ENCODE data around the gene CHI3L1.
"Not testable (repeated sequence)": the region's sequence is repeated elsewhere in the genome, so short reads cannot be mapped to it uniquely, and the experiment has no call there.

CHI3L1 gene

GRCh38 chr1:203186446-203187303, at the start of gene CHI3L1:
Gene CHI3L1, minus strand, starts transcription at chr1:203186704. Its CDS starts 81 bp downstream, at chr1:203186623.
- DNase-seq (ENCODE audit: low read depth in 2 of 3, low spot score in 1 of 3), result no peak

GRCh38 chr1:203234901-203235300, 48.4 kb upstream of the CHI3L1 start:
- DNase-seq (ENCODE audit: low read depth in 2 of 3, low spot score in 1 of 3), result not testable (repeated sequence)

GRCh38 chr1:203229471-203230135, 43.1 kb upstream of the CHI3L1 start, which contains the start of gene CHIT1:
Gene CHIT1, minus strand, starts transcription at chr1:203229673. Its CDS starts 37 bp downstream, at chr1:203229636.
- no peak for DNase-seq (ENCODE audit: low read depth in 2 of 3, low spot score in 1 of 3)

- DNase-seq (ENCODE audit: low read depth in 2 of 3, low spot score in 1 of 3), result no peak
Measured at GRCh38 chr1:203228670-203229069, 42.2 kb upstream of the CHI3L1 start.

GRCh38 chr1:203227371-203228083, 41.0 kb upstream of the CHI3L1 start:
- DNase-seq (ENCODE audit: low read depth in 2 of 3, low spot score in 1 of 3), result no peak

- DNase-seq (ENCODE audit: low read depth in 2 of 3, low spot score in 1 of 3), result no peak
Measured at GRCh38 chr1:203225071-203225470, 38.6 kb upstream of the CHI3L1 start.

- DNase-seq (ENCODE audit: low read depth in 2 of 3, low spot score in 1 of 3), result no peak
Measured at GRCh38 chr1:203223012-203223775, 36.7 kb upstream of the CHI3L1 start.

- no peak for DNase-seq (ENCODE audit: low read depth in 2 of 3, low spot score in 1 of 3)
Measured at GRCh38 chr1:203219934-203220333, 33.4 kb upstream of the CHI3L1 start.

- no peak for DNase-seq (ENCODE audit: low read depth in 2 of 3, low spot score in 1 of 3)
Measured at GRCh38 chr1:203219171-203219570, 32.7 kb upstream of the CHI3L1 start.

- DNase-seq (ENCODE audit: low read depth in 2 of 3, low spot score in 1 of 3), result no peak
Measured at GRCh38 chr1:203217668-203218067, 31.2 kb upstream of the CHI3L1 start.

GRCh38 chr1:203217139-203217655, 30.7 kb upstream of the CHI3L1 start:
- no peak for DNase-seq (ENCODE audit: low read depth in 2 of 3, low spot score in 1 of 3)

GRCh38 chr1:203216274-203217138, 30.0 kb upstream of the CHI3L1 start:
- peak; percentile 18 to 67 (median 38) for DNase-seq (ENCODE audit: low read depth in 2 of 3, low spot score in 1 of 3)

GRCh38 chr1:203215573-203215972, 29.1 kb upstream of the CHI3L1 start:
- DNase-seq (ENCODE audit: low read depth in 2 of 3, low spot score in 1 of 3), result no peak

- DNase-seq (ENCODE audit: low read depth in 2 of 3, low spot score in 1 of 3), result no peak
Measured at GRCh38 chr1:203214871-203215270, 28.4 kb upstream of the CHI3L1 start.

- DNase-seq (ENCODE audit: low read depth in 2 of 3, low spot score in 1 of 3), result no peak
Measured at GRCh38 chr1:203213126-203213525, 26.6 kb upstream of the CHI3L1 start.

- DNase-seq (ENCODE audit: low read depth in 2 of 3, low spot score in 1 of 3), result no peak
Measured at GRCh38 chr1:203211812-203212211, 25.3 kb upstream of the CHI3L1 start.

GRCh38 chr1:203210988-203211387, 24.5 kb upstream of the CHI3L1 start:
- no peak for DNase-seq (ENCODE audit: low read depth in 2 of 3, low spot score in 1 of 3)

- DNase-seq (ENCODE audit: low read depth in 2 of 3, low spot score in 1 of 3), result no peak
Measured at GRCh38 chr1:203210350-203210749, 23.8 kb upstream of the CHI3L1 start.

- no peak for DNase-seq (ENCODE audit: low read depth in 2 of 3, low spot score in 1 of 3)
Measured at GRCh38 chr1:203208181-203208580, 21.7 kb upstream of the CHI3L1 start.

GRCh38 chr1:203207751-203208150, 21.2 kb upstream of the CHI3L1 start:
- DNase-seq (ENCODE audit: low read depth in 2 of 3, low spot score in 1 of 3), result no peak
